Fibroblast of villous mesenchyme (primary cell): ENCODE measurements around the gene UQCR11. TPM values are rescaled to one million over a fixed set of nuclear protein-coding genes. Genes with fewer than 3 reads are reported as not detected.

ENCODE experiments used
- DNase-seq: peaks from one replicate; pipeline ENCODE4 v3.0.0-alpha.2; 2010; ENCODE audit warnings: low read depth
- H3K4me3 ChIP-seq: 2 replicates; pipeline ENCODE4 v1.5.1; 2011; ENCODE audit warnings: low read depth, mild to moderate bottlenecking, low read length
- CTCF ChIP-seq: IDR thresholded peaks from 2 replicates; pipeline ENCODE4 v1.5.1; 2012; ENCODE audit warnings: low read depth, mild to moderate bottlenecking, low read length; ENCODE audit not compliant: insufficient read depth
- total RNA-seq: library from RNA; depleted of rRNA; stranded (reverse); fragments of >200 nt; gene quantifications from 2 replicates; pipeline ENCODE4 v1.2.3, GENCODE V29; 2012

The UQCR11 gene
- total RNA-seq, 1 donor, result 53.5 TPM

- TF ChIP-seq CTCF, result no peak
- DNase-seq, result no peak
- H3K4me3 ChIP-seq, result no peak overlapping the region
Observed at GRCh38 chr19:1634938-1635243, 29.6 kb upstream of the UQCR11 start.

GRCh38 chr19:1634242-1634937, 29.1 kb upstream of the UQCR11 start:
- DNase-seq, result no peak
- H3K4me3 ChIP-seq, result no peak overlapping the region
- TF ChIP-seq CTCF, result no peak

GRCh38 chr19:1633269-1633826, 28.1 kb upstream of the UQCR11 start:
- no peak for DNase-seq

GRCh38 chr19:1632462-1633268, 27.4 kb upstream of the UQCR11 start:
- DNase-seq, result no peak
- TF ChIP-seq CTCF, result no peak

More at GRCh38 chr19:1633269-1633826, 28.1 kb upstream of the UQCR11 start:
- no peak overlapping the region for H3K4me3 ChIP-seq
- TF ChIP-seq CTCF, result no peak

GRCh38 chr19:1631557-1632100, 26.4 kb upstream of the UQCR11 start:
- DNase-seq, result no peak
- TF ChIP-seq CTCF, result no peak

More at GRCh38 chr19:1632462-1633268, 27.4 kb upstream of the UQCR11 start:
- no peak overlapping the region for H3K4me3 ChIP-seq

GRCh38 chr19:1630811-1631210, 25.5 kb upstream of the UQCR11 start:
- no peak overlapping the region for H3K4me3 ChIP-seq
- no peak for DNase-seq
- no peak for TF ChIP-seq CTCF

More at GRCh38 chr19:1631557-1632100, 26.4 kb upstream of the UQCR11 start:
- no peak overlapping the region for H3K4me3 ChIP-seq
